CD4-positive, alpha-beta memory T cell (primary cell): Measurements from ENCODE around the gene SMAP2. TPM values are rescaled to one million over a fixed set of nuclear protein-coding genes. Genes with fewer than 3 reads are reported as not detected.
"Not testable (repeated sequence)": the region's sequence is repeated elsewhere in the genome, so short reads cannot be mapped to it uniquely, and the experiment has no call there.

Experiments
- CTCF ChIA-PET: fragments of 350-600 bp; sonication (Branson Sonifier 250); formaldehyde crosslinking; loops from one replicate; lab custom pipeline; 2021; ENCODE audit warnings: inconsistent platforms; ENCODE audit not compliant: partially characterized antibody; lab: Charles Lee
- POLR2A ChIA-PET: fragments of 350-600 bp; sonication (Branson Sonifier 250); formaldehyde crosslinking; loops from one replicate; lab custom pipeline; 2021; ENCODE audit not compliant: partially characterized antibody; lab: Charles Lee
- DNase-seq, 5 donors: peaks; one replicate each; pipeline versions ENCODE4 v3.0.0 to v3.0.0-alpha.2; 2020 to 2022; ENCODE audit warnings: mixed read lengths in 1 of 5
- H3K27ac ChIP-seq: one replicate; pipeline ENCODE4 v1.7.0; 2013; ENCODE audit warnings: low read depth, low read length
- H3K27me3 ChIP-seq: 2 replicates; pipeline ENCODE4 v1.7.0; 2013; ENCODE audit warnings: mild to moderate bottlenecking, low read length, moderate library complexity; ENCODE audit not compliant: insufficient read depth
- H3K36me3 ChIP-seq: 2 replicates; pipeline ENCODE4 v1.7.0; 2013; ENCODE audit warnings: mild to moderate bottlenecking, low read length, moderate library complexity; ENCODE audit not compliant: insufficient read depth
- H3K4me1 ChIP-seq: 2 replicates; pipeline ENCODE4 v1.7.0; 2013; ENCODE audit warnings: mild to moderate bottlenecking, low read length, moderate library complexity; ENCODE audit not compliant: insufficient read depth
- H3K4me3 ChIP-seq, 2 donors: one replicate each; pipeline ENCODE4 v1.7.0; 2013; ENCODE audit warnings: low read length in 2 of 2, mild to moderate bottlenecking in 1 of 2
- H3K9me3 ChIP-seq, 2 donors: one replicate each; pipeline ENCODE4 v1.7.0; 2013; ENCODE audit warnings: low read length in 2 of 2, control low read depth in 1 of 2; ENCODE audit not compliant: control insufficient read depth in 1 of 2
- H3K27ac Mint-ChIP-seq, 7 donors: one replicate each; pipeline ENCODE4 v1.8.0; 2020 to 2021; ENCODE audit warnings: mixed read lengths in 7 of 7, mild to moderate bottlenecking in 6 of 7, inconsistent platforms in 3 of 7, moderate library complexity in 3 of 7
- H3K27me3 Mint-ChIP-seq, 2 donors: one replicate each; pipeline ENCODE4 v1.8.0; 2020 to 2021; ENCODE audit warnings: mixed read lengths in 2 of 2
- H3K36me3 Mint-ChIP-seq, 2 donors: one replicate each; pipeline ENCODE4 v1.8.0; 2020 to 2021; ENCODE audit warnings: mixed read lengths in 2 of 2, inconsistent platforms in 1 of 2, mild to moderate bottlenecking in 1 of 2
- H3K4me1 Mint-ChIP-seq, 4 donors: one replicate each; pipeline ENCODE4 v1.8.0; 2020 to 2021; ENCODE audit warnings: mixed read lengths in 4 of 4, mild to moderate bottlenecking in 1 of 4
- H3K4me3 Mint-ChIP-seq, 8 donors: one replicate each; pipeline ENCODE4 v1.8.0; 2020 to 2021; ENCODE audit warnings: mixed read lengths in 8 of 8, mild to moderate bottlenecking in 7 of 8, moderate library complexity in 6 of 8, inconsistent platforms in 3 of 8
- H3K9me3 Mint-ChIP-seq, 8 donors: one replicate each; pipeline ENCODE4 v1.8.0; 2020 to 2021; ENCODE audit warnings: mixed read lengths in 8 of 8, mild to moderate bottlenecking in 5 of 8, inconsistent platforms in 3 of 8, moderate library complexity in 1 of 8
- intact Hi-C: fragments of 100-400 bp; cut with micrococcal nuclease; formaldehyde crosslinking; loops from one replicate; pipeline ENCODE4 v1.15.1; 2023
- polyA plus RNA-seq, 2 donors: library from polyadenylated mRNA; unstranded; fragments of 300-500 nt; fragmentation: Illumina TruSeq; gene quantifications; one replicate each; pipeline ENCODE4 v1.2.3, GENCODE V29; 2021
- total RNA-seq, 2 experiments: library from RNA; stranded (reverse); gene quantifications; one replicate each; pipeline ENCODE4 v1.2.3, GENCODE V29; 2021

Gene SMAP2
- total and polyA plus RNA-seq, 4 experiments from 2014 or later: 123 to 358 (median 191) TPM

GRCh38 chr1:40384887-40385286 is 11.4 kb downstream of the SMAP2 start:
- Mint-ChIP-seq H3K4me1 (peaks cover 71 to 95% (median 83%) of the 10 kb centered on the region in 4 donors), H3K36me3 (peaks cover 24 to 50% of the 10 kb centered on the region in 2 donors)
- H3K4me3 ChIP-seq: peak overlapping the region; percentile 15 to 45

GRCh38 chr1:40385437-40386358 is 12.2 kb downstream of the SMAP2 start:
- no peaks in the 10 kb centered on the region for H3K36me3 ChIP-seq
- no peaks in the 10 kb centered on the region for H3K27me3 ChIP-seq
- H3K9me3 ChIP-seq: no peaks in the 10 kb centered on the region
- Mint-ChIP-seq H3K36me3 (peaks cover 29 to 53% of the 10 kb centered on the region in 2 donors), H3K27me3 (no peaks in the 10 kb centered on the region), H3K4me1 (peaks cover 75 to 95% (median 85%) of the 10 kb centered on the region in 4 donors), H3K4me3 (peak overlapping the region; percentile 78 to 94 (median 87)), H3K9me3 (no peaks in the 10 kb centered on the region), H3K27ac (peak overlapping the region; percentile 95 to 100 (median 99))
- intact Hi-C loops: loop anchor here (1.0 to 5.0 kb wide), 6 partner anchors 8 to 345 kb away; partner anchors contain the start of genes CAP1 and ZFP69B
- peak overlapping the region; percentile 45 to 67 for H3K4me3 ChIP-seq
- DNase-seq: peak; percentile 90 to 95 (median 93)
- POLR2A ChIA-PET: interaction anchor here (0.8 to 13.2 kb wide), 15 partner anchors 7 to 345 kb away, joined by 3 to 287 read pairs (median 8); partner anchors contain the start of genes CAP1, COL9A2, RLF and SMAP2
- peak overlapping the region; percentile 99 for H3K27ac ChIP-seq
- CTCF ChIA-PET: interaction anchor here (0.7 to 6.6 kb wide), 13 partner anchors 8 to 233 kb away, joined by 3 to 56 read pairs (median 5); partner anchors contain the start of gene SMAP2
- peaks cover 97% of the 10 kb centered on the region for H3K4me1 ChIP-seq

More at GRCh38 chr1:40384887-40385286, 11.4 kb downstream of the SMAP2 start:
- no peaks in the 10 kb centered on the region for H3K27me3 Mint-ChIP-seq
- H3K4me3 Mint-ChIP-seq: peak overlapping the region; percentile 78 to 94 (median 87)
- peak overlapping the region; percentile 95 to 100 (median 99) for H3K27ac Mint-ChIP-seq
- no peaks in the 10 kb centered on the region for H3K27me3 ChIP-seq
- no peaks in the 10 kb centered on the region for H3K9me3 ChIP-seq
- no peaks in the 10 kb centered on the region for H3K9me3 Mint-ChIP-seq
- H3K4me1 ChIP-seq: peaks cover 97% of the 10 kb centered on the region
- H3K36me3 ChIP-seq: no peaks in the 10 kb centered on the region
- H3K27ac ChIP-seq: peak overlapping the region; percentile 99
- ChIA-PET POLR2A (interaction anchor here (0.8 to 13.2 kb wide), 12 partner anchors 7 to 223 kb away, joined by 3 to 287 read pairs (median 14); partner anchors contain the start of genes RLF, SMAP2, ZFP69B and ZMPSTE24), CTCF (interaction anchor here (1.2 to 6.6 kb wide), 9 partner anchors 9 to 232 kb away, joined by 3 to 56 read pairs (median 13); partner anchors contain the start of gene SMAP2)
- no peak for DNase-seq
- intact Hi-C loops: loop anchor here (1.0 to 5.0 kb wide), 5 partner anchors 8 to 344 kb away; partner anchors contain the start of genes CAP1 and ZFP69B

- Histone ChIP-seq H3K36me3 (no peaks in the 10 kb centered on the region), H3K9me3 (no peaks in the 10 kb centered on the region), H3K27me3 (no peaks in the 10 kb centered on the region), H3K4me3 (peak overlapping the region; percentile 43 to 67), H3K27ac (peak overlapping the region; percentile 99), H3K4me1 (peaks cover 97% of the 10 kb centered on the region)
- H3K4me1 Mint-ChIP-seq: peaks cover 75 to 95% (median 85%) of the 10 kb centered on the region in 4 donors
- H3K36me3 Mint-ChIP-seq: peaks cover 29 to 51% of the 10 kb centered on the region in 2 donors
- no peaks in the 10 kb centered on the region for H3K9me3 Mint-ChIP-seq
- peak overlapping the region; percentile 78 to 94 (median 87) for H3K4me3 Mint-ChIP-seq
- ChIA-PET POLR2A (interaction anchor here (0.6 to 13.2 kb wide), 13 partner anchors 7 to 346 kb away, joined by 3 to 287 read pairs (median 12); partner anchors contain the start of genes CAP1, COL9A2, RLF and SMAP2), CTCF (interaction anchor here (0.7 to 6.6 kb wide), 12 partner anchors 8 to 234 kb away, joined by 3 to 56 read pairs (median 8); partner anchors contain the start of gene SMAP2)
- H3K27me3 Mint-ChIP-seq: no peaks in the 10 kb centered on the region
- H3K27ac Mint-ChIP-seq: peak overlapping the region; percentile 95 to 100 (median 99)
- intact Hi-C loops: loop anchor here (1.0 to 5.0 kb wide), 3 partner anchors 9 to 66 kb away; partner anchors contain the start of gene ZFP69B
- DNase-seq: no peak
These were observed 12.8 kb downstream of the SMAP2 start for GRCh38 chr1:40386359-40386723.

GRCh38 chr1:40386796-40387195 is 13.3 kb downstream of the SMAP2 start:
- peak overlapping the region; percentile 95 to 100 (median 99) for H3K27ac Mint-ChIP-seq
- no peaks in the 10 kb centered on the region for H3K27me3 Mint-ChIP-seq
- H3K4me1 ChIP-seq: peaks cover 97% of the 10 kb centered on the region
- peak overlapping the region; percentile 43 to 67 for H3K4me3 ChIP-seq
- no peaks in the 10 kb centered on the region for H3K9me3 ChIP-seq
- peak overlapping the region; percentile 62 to 94 (median 82) for H3K4me3 Mint-ChIP-seq
- H3K36me3 ChIP-seq: no peaks in the 10 kb centered on the region
- H3K4me1 Mint-ChIP-seq: peaks cover 75 to 95% (median 85%) of the 10 kb centered on the region in 4 donors
- POLR2A ChIA-PET: interaction anchor here (0.6 to 13.2 kb wide), 10 partner anchors 6 to 346 kb away, joined by 3 to 287 read pairs (median 14); partner anchors contain the start of genes CAP1, RLF and SMAP2
- H3K27ac ChIP-seq: peak overlapping the region; percentile 99
- no peaks in the 10 kb centered on the region for H3K9me3 Mint-ChIP-seq
- H3K27me3 ChIP-seq: no peaks in the 10 kb centered on the region
- peaks cover 29 to 50% of the 10 kb centered on the region in 2 donors for H3K36me3 Mint-ChIP-seq
- intact Hi-C loops: loop anchor here (1.0 to 5.0 kb wide), 3 partner anchors 9 to 66 kb away; partner anchors contain the start of gene ZFP69B
- CTCF ChIA-PET: interaction anchor here (0.7 to 6.6 kb wide), 10 partner anchors 7 to 234 kb away, joined by 3 to 56 read pairs (median 12); partner anchors contain the start of gene SMAP2
- no peak for DNase-seq

- ChIA-PET POLR2A (interaction anchor here (1.9 to 13.2 kb wide), 7 partner anchors 10 to 226 kb away, joined by 10 to 287 read pairs (median 15); partner anchors contain the start of genes RLF and SMAP2), CTCF (interaction anchor here (0.7 to 6.6 kb wide), 9 partner anchors 11 to 73 kb away, joined by 3 to 56 read pairs (median 6); partner anchors contain the start of gene SMAP2)
- peak overlapping the region; percentile 96 to 100 (median 99) for H3K27ac Mint-ChIP-seq
- not testable (repeated sequence) for H3K27me3 ChIP-seq, H3K36me3 ChIP-seq, H3K27me3 Mint-ChIP-seq, H3K9me3 ChIP-seq, H3K9me3 Mint-ChIP-seq, DNase-seq
- H3K4me1 ChIP-seq: peaks cover 97% of the 10 kb centered on the region
- peak overlapping the region; percentile 69 to 96 (median 89) for H3K4me3 Mint-ChIP-seq
- intact Hi-C loops: loop anchor here (5.0 kb wide), 2 partner anchors 45 to 65 kb away; partner anchors contain the start of gene ZFP69B
- H3K4me3 ChIP-seq: peak overlapping the region in 1 of 2 donors; percentile 16
- peak overlapping the region; percentile 99 for H3K27ac ChIP-seq
- peaks cover 76 to 95% (median 86%) of the 10 kb centered on the region in 4 donors for H3K4me1 Mint-ChIP-seq
- H3K36me3 Mint-ChIP-seq: peaks cover 29 to 44% of the 10 kb centered on the region in 2 donors
These were observed 14.1 kb downstream of the SMAP2 start for GRCh38 chr1:40387381-40388306.
